Thoracic aorta (tissue), 2 donors: ENCODE data around the gene RASGEF1B. TPM values are rescaled to one million over a fixed set of nuclear protein-coding genes. Genes with fewer than 3 reads are reported as not detected.

Source experiments
- ATAC-seq: fragments of 150-250 bp; one replicate; pipeline ENCODE4 v1.8.0; 2017; ENCODE audit warnings: low read depth; ENCODE audit not compliant: insufficient number of reproducible peaks, low FRiP score
- DNase-seq: peaks from one replicate; pipeline ENCODE4 v3.0.0-alpha.2; 2020; ENCODE audit warnings: low spot score
- H3K27ac ChIP-seq, 2 donors: fragments of 200-600 bp; sonication (generic); 1 replicate in 1 of 2; 2 replicates in 1 of 2; pipeline ENCODE4 v1.5.1; 2016; ENCODE audit warnings: mild to moderate bottlenecking in 2 of 2, moderate library complexity in 2 of 2
- H3K27me3 ChIP-seq: fragments of 200-600 bp; sonication (generic); replicated peaks from 2 replicates; pipeline ENCODE4 v1.6.0; 2016; ENCODE audit warnings: mild to moderate bottlenecking; ENCODE audit not compliant: insufficient read depth
- H3K36me3 ChIP-seq: fragments of 200-600 bp; sonication (generic); one replicate; pipeline ENCODE4 v1.5.1; 2016
- H3K4me1 ChIP-seq, 2 donors: fragments of 200-600 bp; sonication (generic); 1 replicate in 1 of 2; 2 replicates in 1 of 2; pipeline versions ENCODE4 v1.5.1 to v1.6.0; 2016; ENCODE audit warnings: low read depth in 2 of 2, mild to moderate bottlenecking in 1 of 2; ENCODE audit not compliant: control insufficient read depth in 1 of 2
- H3K4me3 ChIP-seq: fragments of 200-600 bp; sonication (generic); 2 replicates; pipeline ENCODE4 v1.5.1; 2016; ENCODE audit warnings: mild to moderate bottlenecking
- H3K9me3 ChIP-seq: fragments of 200-600 bp; sonication (generic); 2 replicates; pipeline ENCODE4 v1.5.1; 2016
- total RNA-seq, 2 donors: library from RNA; depleted of rRNA; stranded (reverse); fragments of >200 nt; gene quantifications; one replicate each; pipeline versions ENCODE4 v1.1.0 to v1.2.3, GENCODE V29; 2016
- TF ChIP-seq, protein P1 (sequence below): fragments of 200-600 bp; sonication (generic); IDR thresholded peaks from one replicate; pipeline ENCODE4 v1.5.1; 2019; ENCODE audit warnings: antibody characterized with exemption

The RASGEF1B gene
- total RNA-seq, 2 donors from 2014 or later: 24.4 to 42.0 TPM

DNA sequence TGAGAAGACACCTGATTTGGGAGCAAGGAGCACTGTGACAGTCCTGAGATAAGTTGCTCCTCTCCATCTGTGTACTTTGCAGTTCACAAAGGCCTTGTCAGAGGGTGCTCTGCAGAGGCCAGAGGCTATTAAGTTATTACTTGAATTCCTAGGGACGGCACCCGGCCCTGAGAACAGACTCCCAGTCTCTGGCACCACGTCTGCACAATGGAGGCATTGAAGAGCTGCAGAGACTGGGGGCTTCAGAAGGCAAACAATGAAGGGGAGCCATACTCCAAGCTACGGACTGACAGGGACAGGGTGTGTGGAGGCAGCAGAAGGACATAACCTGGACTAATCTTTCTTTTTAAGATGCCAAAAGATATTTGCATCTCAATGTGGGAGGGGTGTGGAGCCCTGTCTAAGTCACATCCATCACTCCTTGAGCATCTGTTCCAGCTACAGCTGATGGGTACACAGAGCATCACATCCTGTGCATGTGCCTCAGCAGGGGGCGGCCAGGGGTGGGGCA lies 11.5 kb downstream of the RASGEF1B start:
- H3K4me1 ChIP-seq: no peaks in the 10 kb centered on the region
- ATAC-seq (no peak), DNase-seq (no peak)
- H3K4me3 ChIP-seq: no peak overlapping the region
- no peaks in the 10 kb centered on the region for H3K36me3 ChIP-seq
- H3K27me3 ChIP-seq: no peaks in the 10 kb centered on the region
- no peaks in the 10 kb centered on the region for H3K9me3 ChIP-seq
- TF ChIP-seq, protein P1, sequence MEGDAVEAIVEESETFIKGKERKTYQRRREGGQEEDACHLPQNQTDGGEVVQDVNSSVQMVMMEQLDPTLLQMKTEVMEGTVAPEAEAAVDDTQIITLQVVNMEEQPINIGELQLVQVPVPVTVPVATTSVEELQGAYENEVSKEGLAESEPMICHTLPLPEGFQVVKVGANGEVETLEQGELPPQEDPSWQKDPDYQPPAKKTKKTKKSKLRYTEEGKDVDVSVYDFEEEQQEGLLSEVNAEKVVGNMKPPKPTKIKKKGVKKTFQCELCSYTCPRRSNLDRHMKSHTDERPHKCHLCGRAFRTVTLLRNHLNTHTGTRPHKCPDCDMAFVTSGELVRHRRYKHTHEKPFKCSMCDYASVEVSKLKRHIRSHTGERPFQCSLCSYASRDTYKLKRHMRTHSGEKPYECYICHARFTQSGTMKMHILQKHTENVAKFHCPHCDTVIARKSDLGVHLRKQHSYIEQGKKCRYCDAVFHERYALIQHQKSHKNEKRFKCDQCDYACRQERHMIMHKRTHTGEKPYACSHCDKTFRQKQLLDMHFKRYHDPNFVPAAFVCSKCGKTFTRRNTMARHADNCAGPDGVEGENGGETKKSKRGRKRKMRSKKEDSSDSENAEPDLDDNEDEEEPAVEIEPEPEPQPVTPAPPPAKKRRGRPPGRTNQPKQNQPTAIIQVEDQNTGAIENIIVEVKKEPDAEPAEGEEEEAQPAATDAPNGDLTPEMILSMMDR: no peak
- no peak overlapping the region for H3K27ac ChIP-seq

DNA sequence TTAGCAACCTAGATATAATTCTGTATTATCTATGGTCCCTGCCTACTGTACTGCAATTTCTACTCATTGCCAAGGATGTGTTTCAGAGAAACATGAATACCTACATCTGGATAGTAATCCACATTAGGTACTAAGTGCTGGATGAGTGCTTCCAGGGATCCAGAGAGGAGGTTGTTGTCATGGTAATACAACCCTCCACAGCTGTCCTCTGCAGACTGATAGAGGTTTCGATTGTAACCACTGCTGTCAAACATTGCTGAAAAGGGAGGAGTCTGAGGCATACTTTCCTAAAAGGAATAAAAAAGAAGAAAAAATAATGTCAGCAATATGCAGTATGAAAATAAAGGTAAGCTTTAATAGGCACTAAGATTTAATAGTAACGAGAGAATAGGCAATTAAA lies 12.5 kb downstream of the RASGEF1B start:
- Histone ChIP-seq H3K4me1 (no peaks in the 10 kb centered on the region), H3K9me3 (no peaks in the 10 kb centered on the region), H3K27me3 (no peaks in the 10 kb centered on the region), H3K36me3 (no peaks in the 10 kb centered on the region), H3K4me3 (no peak overlapping the region), H3K27ac (no peak overlapping the region)
- DNase-seq (no peak), ATAC-seq (no peak)
- TF ChIP-seq, protein P1: no peak

DNA sequence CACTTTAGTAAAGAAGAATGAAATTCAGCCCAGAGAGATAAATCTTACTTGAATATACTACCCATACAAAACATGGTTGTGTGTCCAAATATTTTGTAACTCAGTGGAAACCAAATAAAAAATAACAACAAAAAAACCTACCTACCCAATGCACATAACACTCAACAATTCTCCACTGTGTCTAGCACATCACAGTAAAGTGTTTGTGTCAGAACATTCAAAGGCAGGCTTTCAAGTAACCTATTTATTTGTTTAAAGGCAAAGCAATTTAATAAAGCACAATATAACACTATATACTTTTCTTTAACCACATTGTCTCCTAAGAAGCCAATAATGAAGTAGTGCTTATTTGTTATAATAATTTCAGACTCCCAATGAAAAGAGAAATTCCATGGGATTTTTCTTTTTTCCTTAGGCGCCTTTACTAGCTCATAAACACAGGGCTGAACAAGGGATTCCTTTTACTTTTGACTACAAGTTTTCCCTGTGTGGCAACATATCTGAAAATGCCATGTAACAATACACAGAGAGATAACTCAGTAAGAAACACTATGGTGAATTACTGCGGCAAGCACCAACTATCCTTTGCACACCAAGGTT lies 13.7 kb downstream of the RASGEF1B start:
- TF ChIP-seq, protein P1: no peak

DNA sequence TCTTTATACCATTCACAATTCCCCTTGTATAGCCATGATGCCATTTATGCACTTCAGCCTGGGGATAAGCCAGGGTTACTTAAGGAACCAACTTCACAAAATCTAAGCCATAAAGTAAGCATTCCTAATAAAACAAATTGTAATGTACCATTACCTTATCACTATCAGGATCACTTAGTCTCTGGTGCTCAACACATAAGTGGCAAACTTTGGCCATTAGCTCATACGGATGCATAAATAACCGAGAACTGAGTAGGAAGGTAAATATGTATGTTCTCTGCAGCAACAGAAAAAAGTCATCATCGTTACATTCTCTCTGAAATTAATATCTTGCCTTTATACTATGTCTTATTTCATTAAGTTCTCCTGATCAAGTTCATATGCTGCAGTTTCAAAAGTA lies 14.4 kb downstream of the RASGEF1B start:
- DNase-seq: no peak
- no peak for ATAC-seq
- Histone ChIP-seq H3K27ac (no peak overlapping the region), H3K4me3 (no peak overlapping the region), H3K27me3 (no peaks in the 10 kb centered on the region), H3K36me3 (no peaks in the 10 kb centered on the region), H3K4me1 (peaks cover 0 to 3% of the 10 kb centered on the region in 2 donors), H3K9me3 (no peaks in the 10 kb centered on the region)
- TF ChIP-seq, protein P1: no peak

More for the DNA sequence above, 13.7 kb downstream of the RASGEF1B start:
- Histone ChIP-seq H3K27ac (no peak overlapping the region), H3K36me3 (no peaks in the 10 kb centered on the region), H3K27me3 (no peaks in the 10 kb centered on the region), H3K9me3 (no peaks in the 10 kb centered on the region), H3K4me1 (no peaks in the 10 kb centered on the region), H3K4me3 (no peak overlapping the region)
- DNase-seq: no peak
- no peak for ATAC-seq

DNA sequence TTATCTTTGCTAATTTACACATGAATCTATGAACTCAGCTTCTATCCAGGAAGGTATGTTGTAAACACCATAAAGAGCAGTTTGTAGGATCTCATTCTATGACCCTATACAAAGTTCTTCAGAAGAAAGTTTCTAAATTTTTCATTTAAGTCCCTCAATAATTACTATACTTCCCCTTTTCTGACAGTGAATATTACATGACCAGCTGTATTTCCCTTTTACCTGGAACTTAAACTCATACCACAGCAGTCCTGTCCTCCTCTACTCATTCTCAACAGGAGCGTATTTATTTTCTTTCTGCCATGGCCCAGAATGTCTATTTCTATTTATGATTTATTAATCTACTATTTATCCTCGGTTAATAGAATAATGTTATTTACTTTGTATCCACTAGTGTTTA lies 15.8 kb downstream of the RASGEF1B start:
- no peaks in the 10 kb centered on the region for H3K36me3 ChIP-seq
- no peaks in the 10 kb centered on the region for H3K9me3 ChIP-seq
- no peak overlapping the region for H3K4me3 ChIP-seq
- H3K4me1 ChIP-seq: peaks cover 0 to 7% of the 10 kb centered on the region in 2 donors
- DNase-seq (no peak), ATAC-seq (no peak)
- TF ChIP-seq, protein P1: no peak
- no peak overlapping the region for H3K27ac ChIP-seq
- no peaks in the 10 kb centered on the region for H3K27me3 ChIP-seq
